ENCODE measurements around the gene IFTAP.
A peak's percentile ranks its signal among the peaks of the same experiment; 100 is the strongest.
"Not testable (repeated sequence)": the region's sequence is repeated elsewhere in the genome, so short reads cannot be mapped to it uniquely, and the experiment has no call there.

IFTAP gene, protein sequence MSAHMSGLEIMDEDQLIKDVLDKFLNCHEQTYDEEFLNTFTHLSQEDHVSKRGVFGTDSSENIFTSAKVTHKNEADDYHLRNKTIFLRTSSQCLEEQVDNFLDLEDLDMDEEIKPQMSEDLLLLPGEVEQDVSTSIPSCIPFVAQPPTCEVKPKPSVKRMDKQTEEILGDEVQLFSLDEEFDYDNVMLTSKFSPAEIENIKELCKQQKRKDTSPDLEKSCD

GRCh38 chr11:36594316-36594989 is at the start of gene IFTAP:
Gene IFTAP, plus strand, starts transcription at chr11:36594502. Its CDS starts 15,602 bp downstream, at chr11:36610104.
- DNase-seq, result peak; percentile 45 to 87

GRCh38 chr11:36550385-36551115 is 43.8 kb upstream of the IFTAP start:
- no peak for DNase-seq

DNA sequence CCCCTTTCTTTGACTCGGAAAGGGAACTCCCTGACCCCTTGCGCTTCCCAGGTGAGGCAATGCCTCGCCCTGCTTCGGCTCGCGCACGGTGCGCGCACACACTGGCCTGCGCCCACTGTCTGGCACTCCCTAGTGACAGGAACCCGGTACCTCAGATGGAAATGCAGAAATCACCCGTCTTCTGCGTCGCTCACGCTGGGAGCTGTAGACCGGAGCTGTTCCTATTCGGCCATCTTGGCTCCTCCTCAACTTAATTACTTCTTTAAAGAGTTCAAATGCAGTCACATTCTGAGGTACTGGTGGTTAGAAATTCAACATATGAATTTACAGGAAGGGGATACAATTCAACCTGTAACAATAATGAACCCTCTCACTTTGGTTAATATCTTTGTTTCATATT is 36.9 kb upstream of the IFTAP start:
- not testable (repeated sequence) for DNase-seq

GRCh38 chr11:36557991-36558390 is 36.3 kb upstream of the IFTAP start:
- DNase-seq, result no peak

DNA sequence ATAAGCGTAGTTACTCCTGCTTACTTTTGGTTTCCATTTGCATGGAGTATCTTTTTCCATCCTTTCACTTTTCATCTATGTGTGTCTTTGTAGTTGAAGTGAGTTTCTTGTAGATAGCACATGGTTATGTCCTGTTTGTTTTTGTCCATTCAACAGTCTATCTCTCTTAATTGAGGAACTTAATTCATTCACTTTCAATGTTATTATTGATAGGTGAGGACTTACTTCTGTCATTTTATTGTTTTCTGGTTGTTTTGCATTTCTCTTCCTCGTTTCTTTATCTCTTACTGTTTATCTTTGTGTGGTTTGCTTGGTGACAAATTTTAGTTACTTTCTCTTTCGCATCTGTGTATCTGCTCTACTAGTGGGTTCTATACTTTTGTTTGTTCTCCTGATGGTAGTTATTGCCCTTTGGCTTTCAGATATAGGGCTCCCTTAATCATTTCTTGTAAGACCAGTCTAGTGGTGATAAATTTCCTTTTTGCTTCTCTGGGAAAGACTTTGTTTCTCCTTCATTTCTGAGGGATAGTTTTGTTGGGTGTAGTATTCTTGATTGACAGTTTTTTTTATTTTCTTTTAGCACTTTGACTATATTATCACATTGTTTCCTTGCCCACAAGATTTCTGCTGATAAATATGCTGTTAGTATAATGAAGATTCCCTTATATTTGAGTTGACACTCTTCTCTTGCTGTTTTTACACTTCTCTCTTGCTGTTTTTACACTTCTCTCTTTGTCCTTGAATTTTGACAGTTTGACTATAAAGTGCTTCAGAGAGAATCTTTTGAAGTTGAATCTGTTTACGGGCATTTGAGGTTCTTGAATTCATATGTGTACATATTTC is 35.5 kb upstream of the IFTAP start:
- DNase-seq, result no peak

GRCh38 chr11:36564376-36565030 is 29.8 kb upstream of the IFTAP start:
- DNase-seq, result peak in 1 of 2 experiments; percentile 31

- no peak for DNase-seq
Measured at GRCh38 chr11:36565031-36565610, 29.2 kb upstream of the IFTAP start.

DNA sequence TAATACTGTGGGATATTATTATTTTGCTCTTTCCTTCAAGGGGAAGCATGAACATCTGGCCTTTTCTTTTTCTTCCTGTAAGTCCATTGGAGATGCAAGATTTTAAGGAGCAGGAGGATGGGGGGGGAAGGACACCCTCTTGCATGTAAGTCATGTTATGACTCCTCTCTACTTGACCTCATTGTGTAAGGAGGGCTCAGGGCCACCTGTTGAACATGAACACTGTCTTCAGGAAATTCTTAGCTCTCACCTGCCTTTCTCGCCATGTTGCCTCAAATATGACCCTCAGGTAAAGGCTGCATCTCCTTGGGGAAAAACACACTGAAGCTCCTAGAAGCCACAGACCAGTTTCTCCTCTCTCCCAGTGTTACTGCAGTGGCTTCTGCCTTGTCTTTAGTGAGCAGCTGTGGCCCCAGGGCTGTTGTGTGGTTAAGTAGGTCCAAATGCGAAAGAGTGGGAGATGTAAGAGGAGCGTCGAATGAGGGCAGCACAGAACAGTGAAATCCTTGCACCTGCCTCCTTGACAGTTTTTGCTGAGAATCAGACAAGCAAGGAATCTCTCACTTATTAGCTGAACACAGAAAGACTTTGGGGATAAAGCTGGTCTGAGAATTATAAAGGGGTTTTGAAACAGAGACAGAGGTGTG is 27.8 kb upstream of the IFTAP start:
- no peak for DNase-seq

DNA sequence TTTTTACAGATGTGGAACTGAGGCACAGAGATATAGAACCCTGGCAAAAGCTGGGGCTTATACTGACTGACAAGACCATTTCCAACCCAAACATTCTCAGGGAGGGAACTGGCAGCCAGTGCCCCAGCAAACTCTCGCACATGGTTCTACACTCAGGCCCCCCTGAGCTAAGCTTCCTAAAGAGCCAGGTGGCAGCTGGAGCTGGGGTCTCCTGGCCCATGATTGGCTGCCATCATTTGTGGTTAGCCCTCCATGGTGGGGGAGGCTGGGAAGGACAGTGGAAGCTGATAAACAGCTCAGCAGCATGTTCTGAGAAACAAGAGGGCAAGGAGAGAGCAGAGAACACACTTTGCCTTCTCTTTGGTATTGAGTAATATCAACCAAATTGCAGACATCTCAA is 26.6 kb upstream of the IFTAP start, which contains the start of gene RAG1:
Gene RAG1, plus strand, starts transcription at position 314 of the 400 bp plus-strand sequence. CDS start 5,298 bp downstream, outside the sequence.
- no peak for DNase-seq

DNA sequence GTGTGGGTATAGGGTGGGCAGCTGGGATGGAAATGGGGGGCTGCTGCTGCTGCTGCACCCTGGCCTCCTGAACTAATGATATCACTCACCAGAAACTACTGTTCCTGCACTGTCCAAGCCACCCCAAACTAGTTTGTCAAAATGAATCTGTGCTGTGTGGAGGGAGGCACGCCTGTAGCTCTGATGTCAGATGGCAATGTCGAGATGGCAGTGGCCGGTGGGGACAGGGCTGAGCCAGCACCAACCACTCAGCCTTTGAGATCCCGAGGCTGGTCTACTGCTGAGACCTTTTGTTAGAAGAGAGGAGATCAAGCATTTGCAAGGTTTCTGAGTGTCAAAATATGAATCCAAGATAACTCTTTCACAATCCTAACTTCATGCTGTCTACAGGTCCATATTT is 25.2 kb upstream of the IFTAP start:
- no peak for DNase-seq

DNA sequence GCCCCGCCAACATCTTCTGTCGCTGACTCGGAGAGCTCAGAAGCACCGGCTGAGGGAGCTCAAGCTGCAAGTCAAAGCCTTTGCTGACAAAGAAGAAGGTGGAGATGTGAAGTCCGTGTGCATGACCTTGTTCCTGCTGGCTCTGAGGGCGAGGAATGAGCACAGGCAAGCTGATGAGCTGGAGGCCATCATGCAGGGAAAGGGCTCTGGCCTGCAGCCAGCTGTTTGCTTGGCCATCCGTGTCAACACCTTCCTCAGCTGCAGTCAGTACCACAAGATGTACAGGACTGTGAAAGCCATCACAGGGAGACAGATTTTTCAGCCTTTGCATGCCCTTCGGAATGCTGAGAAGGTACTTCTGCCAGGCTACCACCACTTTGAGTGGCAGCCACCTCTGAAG is 19.8 kb upstream of the IFTAP start:
- DNase-seq, result no peak

DNA sequence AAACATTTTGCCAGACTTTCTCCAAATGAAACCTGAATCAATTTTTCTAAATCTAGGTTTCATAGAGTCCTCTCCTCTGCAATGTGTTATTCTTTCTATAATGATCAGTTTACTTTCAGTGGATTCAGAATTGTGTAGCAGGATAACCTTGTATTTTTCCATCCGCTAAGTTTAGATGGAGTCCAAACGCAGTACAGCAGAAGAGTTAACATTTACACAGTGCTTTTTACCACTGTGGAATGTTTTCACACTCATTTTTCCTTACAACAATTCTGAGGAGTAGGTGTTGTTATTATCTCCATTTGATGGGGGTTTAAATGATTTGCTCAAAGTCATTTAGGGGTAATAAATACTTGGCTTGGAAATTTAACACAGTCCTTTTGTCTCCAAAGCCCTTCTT is 16.9 kb upstream of the IFTAP start:
- no peak for DNase-seq

- no peak for DNase-seq
Measured at GRCh38 chr11:36577859-36578258, 16.4 kb upstream of the IFTAP start.

GRCh38 chr11:36578458-36578857 is 15.8 kb upstream of the IFTAP start:
- no peak for DNase-seq

GRCh38 chr11:36581536-36581935 is 12.8 kb upstream of the IFTAP start:
- DNase-seq, result no peak

DNA sequence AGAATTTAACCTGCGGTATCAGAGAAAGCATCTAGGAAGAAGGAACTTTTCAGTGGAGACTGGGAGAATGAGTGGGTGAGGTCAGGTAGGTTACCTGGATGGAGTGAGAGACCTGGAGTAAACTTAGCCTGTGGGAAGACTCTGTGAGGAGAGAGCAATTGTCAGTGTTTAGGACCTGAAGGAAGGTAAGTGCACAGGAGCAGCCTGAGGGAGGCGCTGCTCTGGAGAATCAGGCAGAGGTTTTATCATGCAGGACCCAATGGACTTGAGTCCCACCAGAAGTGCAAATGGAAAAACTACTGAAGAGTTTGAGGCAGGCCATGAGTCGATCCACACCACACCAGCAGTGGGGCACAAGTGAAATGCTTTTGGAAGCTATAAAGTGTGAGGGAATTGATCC is 10.6 kb upstream of the IFTAP start:
- no peak for DNase-seq

DNA sequence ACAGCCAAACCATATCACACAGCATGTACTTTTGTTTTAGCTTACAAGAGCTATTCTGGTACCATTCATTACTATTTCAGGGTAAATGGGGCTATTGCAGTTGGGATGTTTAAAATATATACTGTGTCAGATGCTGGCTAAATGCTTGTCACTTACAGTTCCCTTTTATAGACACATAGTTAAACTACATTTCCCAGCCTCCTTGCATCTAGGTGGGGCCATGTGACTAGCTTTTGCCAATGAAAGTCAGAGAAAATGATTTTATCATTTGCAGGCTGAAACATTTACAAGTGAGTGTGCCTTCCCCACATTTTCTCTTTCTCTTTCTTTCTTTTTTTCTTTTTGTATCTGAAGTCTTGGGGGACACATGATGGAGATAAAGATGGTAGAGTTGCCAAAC is 7.8 kb upstream of the IFTAP start:
- no peak for DNase-seq

GRCh38 chr11:36588099-36588498 is 6.2 kb upstream of the IFTAP start:
- no peak for DNase-seq

DNA sequence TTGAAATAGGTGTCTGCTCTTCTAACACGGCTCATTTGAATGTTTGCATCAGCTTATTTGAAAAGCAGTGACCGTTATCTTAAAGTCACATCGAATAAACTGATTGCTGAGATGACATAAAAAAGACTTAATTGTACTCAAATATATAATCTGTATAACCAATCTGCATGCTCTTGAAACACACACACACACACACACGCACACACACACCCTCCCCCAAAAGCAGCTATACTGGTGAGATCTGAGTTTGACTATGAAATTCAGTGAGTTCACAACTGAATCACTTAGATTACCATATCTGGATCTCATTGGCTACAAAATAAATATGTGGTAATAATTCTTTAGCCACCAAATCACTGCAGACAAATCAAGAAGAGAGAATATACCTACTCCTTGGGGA is 3.8 kb upstream of the IFTAP start:
- no peak for DNase-seq

DNA sequence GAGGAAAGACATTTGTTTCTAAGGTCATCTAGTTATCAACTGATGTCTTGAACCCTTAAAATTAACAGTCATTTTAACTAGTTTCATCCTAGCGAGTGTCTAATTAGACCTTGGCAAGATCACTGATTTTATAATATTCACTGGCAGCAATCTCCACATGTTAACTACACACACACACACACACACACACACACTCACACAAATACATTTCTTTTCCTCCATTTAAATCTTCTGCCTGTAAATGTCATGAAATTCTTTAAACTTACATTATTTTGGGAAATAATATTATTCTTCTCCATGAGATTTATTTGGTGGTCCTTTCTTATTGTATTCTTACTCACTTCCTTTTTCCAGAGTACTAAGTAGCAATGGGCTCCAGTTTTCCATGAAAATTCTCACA is 2.9 kb upstream of the IFTAP start:
- DNase-seq, result no peak

GRCh38 chr11:36596880-36597279 is 2.6 kb downstream of the IFTAP start:
- DNase-seq, result no peak

DNA sequence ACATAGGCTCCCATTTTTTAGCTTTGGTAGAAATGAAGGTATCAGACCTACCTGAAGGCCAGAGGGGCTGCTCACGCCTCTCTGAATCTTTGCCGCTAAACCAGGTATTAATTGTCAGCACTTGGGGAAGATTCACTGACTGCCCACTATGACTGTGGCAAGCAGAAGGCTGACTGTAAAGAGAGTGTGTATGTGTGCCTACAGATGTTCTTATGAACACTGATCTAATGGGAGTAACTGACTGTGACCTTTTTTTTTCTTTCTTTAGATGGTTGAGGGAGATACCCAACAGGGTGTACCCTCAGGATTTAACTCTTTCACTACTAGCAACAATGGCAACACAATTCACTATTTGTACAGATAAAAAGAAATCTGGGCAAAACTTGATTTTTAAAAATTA is 3.7 kb downstream of the IFTAP start, which contains the start of gene RAG2:
Gene RAG2, minus strand, starts transcription at position 186 of the 400 bp plus-strand sequence. CDS start 4,068 bp downstream, outside the sequence.
- no peak for DNase-seq
